Vagina (tissue), 2 donors: ENCODE results near the gene RBM42. TPM values are rescaled to one million over a fixed set of nuclear protein-coding genes. Genes with fewer than 3 reads are reported as not detected.

Experiments used
- DNase-seq, 2 donors: peaks; one replicate each; pipeline ENCODE4 v3.0.0-alpha.2; 2017; ENCODE audit errors: extremely low spot score in 2 of 2
- H3K27ac ChIP-seq: fragments of 200-600 bp; sonication (generic); one replicate; pipeline ENCODE4 v1.5.1; 2019
- H3K27me3 ChIP-seq: fragments of 200-600 bp; sonication (generic); one replicate; pipeline ENCODE4 v1.5.1; 2019
- H3K36me3 ChIP-seq, 2 donors: fragments of 200-600 bp; sonication (generic); one replicate each; pipeline ENCODE4 v1.5.1; 2017 to 2019
- H3K4me1 ChIP-seq: fragments of 200-600 bp; sonication (generic); one replicate; pipeline ENCODE4 v1.5.1; 2019
- H3K4me3 ChIP-seq, 2 donors: fragments of 200-600 bp; sonication (generic); 1 replicate in 1 of 2; 2 replicates in 1 of 2; pipeline ENCODE4 v1.5.1; 2016 to 2019
- H3K9me3 ChIP-seq: fragments of 200-600 bp; sonication (generic); one replicate; pipeline ENCODE4 v1.5.1; 2019
- CTCF ChIP-seq, 3 experiments: fragments of 450-650 bp in 2 of 3; fragments of 200-600 bp in 1 of 3; sonication (generic) in 1 of 3; IDR thresholded peaks; one replicate each; pipeline ENCODE4 v1.5.1; 2017 to 2019; ENCODE audit warnings: antibody characterized with exemption in 3 of 3, mild to moderate bottlenecking in 2 of 3, moderate library complexity in 2 of 3
- POLR2A ChIP-seq, 2 donors: fragments of 450-650 bp; IDR thresholded peaks; one replicate each; pipeline ENCODE4 v1.6.1; 2017; ENCODE audit warnings: antibody characterized with exemption in 2 of 2, mild to moderate bottlenecking in 2 of 2, moderate library complexity in 2 of 2
- POLR2AphosphoS5 ChIP-seq, 2 donors: sonication (generic); formaldehyde crosslinking; IDR thresholded peaks; one replicate each; pipeline ENCODE4 v1.9.0; 2017; ENCODE audit warnings: antibody characterized with exemption in 2 of 2, mild to moderate bottlenecking in 2 of 2, low read depth in 1 of 2; ENCODE audit not compliant: insufficient read depth in 1 of 2
- intact Hi-C: fragments of 100-400 bp; cut with DNase I; formaldehyde crosslinking; loops from one replicate; pipeline ENCODE4 v1.15.1; 2023
- total RNA-seq: library from RNA; depleted of rRNA; stranded (reverse); fragments of >200 nt; gene quantifications from one replicate; pipeline ENCODE4 v1.2.3, GENCODE V29; 2016

RBM42 gene
- total RNA-seq, 1 donor from 2014 or later, result 54.3 TPM

GRCh38 chr19:35641515-35642151, 12.8 kb downstream of the RBM42 start, which contains the start of gene ETV2:
TSS of gene ETV2 (plus strand) at chr19:35641745. CDS start at chr19:35642461, 716 bp downstream.
- TF ChIP-seq POLR2AphosphoS5 (IDR thresholded peaks at IDR 0.05; ENCODE audit: insufficient read depth in 1 of 2, low read depth in 1 of 2), result no peak
- no peak for TF ChIP-seq CTCF (IDR thresholded peaks at IDR 0.05)
- TF ChIP-seq POLR2A (IDR thresholded peaks at IDR 0.05), result no peak

GRCh38 chr19:35642312-35642711, 13.5 kb downstream of the RBM42 start:
- intact Hi-C loops, result no loop called here
- Histone ChIP-seq H3K36me3 (peaks cover 0 to 7% of the 10 kb centered on the region in 2 donors), H3K4me3 (no peak overlapping the region), H3K9me3 (no peaks in the 10 kb centered on the region), H3K27me3 (no peaks in the 10 kb centered on the region), H3K27ac (no peak overlapping the region), H3K4me1 (peaks cover 34% of the 10 kb centered on the region)
- TF ChIP-seq POLR2A (IDR thresholded peaks at IDR 0.05) (no peak), CTCF (IDR thresholded peaks at IDR 0.05) (no peak), POLR2AphosphoS5 (IDR thresholded peaks at IDR 0.05; ENCODE audit: insufficient read depth in 1 of 2, low read depth in 1 of 2) (no peak)
- peak in 1 of 2 donors; percentile 80 for DNase-seq

More at GRCh38 chr19:35641515-35642151, 12.8 kb downstream of the RBM42 start, which contains the start of gene ETV2:
- no peak for DNase-seq
- no peak within 1 kb of the TSS for H3K27ac ChIP-seq
- intact Hi-C loops, result no loop called here
- H3K27me3 ChIP-seq, result no peaks in the 10 kb centered on the region
- H3K36me3 ChIP-seq, result peaks cover 0 to 14% of the 10 kb centered on the region in 2 donors
- H3K4me1 ChIP-seq, result peaks cover 32% of the 10 kb centered on the region
- no peaks in the 10 kb centered on the region for H3K9me3 ChIP-seq
- H3K4me3 ChIP-seq, result no peak within 1 kb of the TSS

GRCh38 chr19:35642798-35643254, 14.0 kb downstream of the RBM42 start:
- TF ChIP-seq CTCF (IDR thresholded peaks at IDR 0.05) (no peak), POLR2AphosphoS5 (IDR thresholded peaks at IDR 0.05; ENCODE audit: insufficient read depth in 1 of 2, low read depth in 1 of 2) (no peak), POLR2A (IDR thresholded peaks at IDR 0.05) (no peak)
- DNase-seq, result no peak
- Histone ChIP-seq H3K36me3 (peaks cover 0 to 2% of the 10 kb centered on the region in 2 donors), H3K4me3 (peak overlapping the region; percentile 48 to 65), H3K27ac (peak overlapping the region; percentile 96), H3K4me1 (peaks cover 39% of the 10 kb centered on the region), H3K9me3 (no peaks in the 10 kb centered on the region), H3K27me3 (no peaks in the 10 kb centered on the region)
- intact Hi-C loops, result no loop called here

GRCh38 chr19:35643255-35644205, 14.7 kb downstream of the RBM42 start:
- H3K27me3 ChIP-seq, result no peaks in the 10 kb centered on the region
- peak overlapping the region; percentile 48 to 65 for H3K4me3 ChIP-seq
- H3K9me3 ChIP-seq, result no peaks in the 10 kb centered on the region
- peak overlapping the region; percentile 96 for H3K27ac ChIP-seq
- intact Hi-C loops, result no loop called here
- no peaks in the 10 kb centered on the region for H3K36me3 ChIP-seq
- no peak for DNase-seq
- TF ChIP-seq POLR2AphosphoS5 (IDR thresholded peaks at IDR 0.05; ENCODE audit: insufficient read depth in 1 of 2, low read depth in 1 of 2) (peak in 1 of 2 donors; percentile 47), CTCF (IDR thresholded peaks at IDR 0.05) (no peak), POLR2A (IDR thresholded peaks at IDR 0.05) (peak in 1 of 2 donors; percentile 44)
- peaks cover 42% of the 10 kb centered on the region for H3K4me1 ChIP-seq
